Measurements from ENCODE around the gene NAGK.
"Not testable (repeated sequence)": the region's sequence is repeated elsewhere in the genome, so short reads cannot be mapped to it uniquely, and the experiment has no call there.

The NAGK gene

GRCh38 chr2:71067567-71068217, 756 bp upstream of the NAGK start:
- in situ Hi-C loops (cut with HindIII; ENCODE audit: low sequenced_read_pairs) = no loop called here

- in situ Hi-C loops (cut with HindIII; ENCODE audit: low sequenced_read_pairs) = no loop called here
Measured at GRCh38 chr2:71069376-71069775, 928 bp downstream of the NAGK start.

- in situ Hi-C loops (cut with HindIII; ENCODE audit: low sequenced_read_pairs) = loop anchor here (5.0 kb wide), 1 partner anchor 52 kb away; no protein-coding TSS in a partner anchor
Measured at GRCh38 chr2:71070294-71071093, 2.0 kb downstream of the NAGK start.

DNA sequence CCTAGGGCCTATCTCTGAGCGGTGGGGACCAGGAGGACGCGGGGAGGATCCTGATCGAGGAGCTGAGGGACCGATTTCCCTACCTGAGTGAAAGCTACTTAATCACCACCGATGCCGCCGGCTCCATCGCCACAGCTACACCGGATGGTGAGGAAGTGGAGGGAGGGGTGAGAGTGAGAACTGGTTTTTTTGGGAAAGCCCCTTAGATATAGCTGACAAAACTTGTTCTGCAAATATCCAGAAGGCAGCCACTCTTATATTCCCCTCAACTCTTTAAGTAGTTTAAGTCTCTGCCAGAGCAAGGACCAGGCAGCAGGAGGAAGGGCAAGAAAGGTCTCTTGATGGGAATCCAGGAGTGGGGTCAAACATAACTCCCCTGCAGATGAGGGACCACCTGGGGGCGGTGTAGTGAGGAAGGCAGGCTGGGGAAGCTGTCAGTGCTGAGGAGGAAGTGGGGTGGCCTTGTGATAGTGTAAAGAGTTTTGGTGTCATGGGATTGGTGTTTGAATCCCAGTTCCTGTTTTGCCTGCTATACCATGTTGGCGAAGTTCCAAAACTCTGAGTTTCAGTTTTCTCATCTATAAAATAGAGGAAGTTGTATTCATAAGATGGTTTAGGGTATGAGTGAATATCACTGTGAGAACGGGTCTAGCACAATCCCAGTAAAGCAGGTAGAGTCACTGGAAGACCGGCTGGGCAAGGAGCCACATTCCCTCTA, 3.4 kb downstream of the NAGK start:
- in situ Hi-C loops (cut with HindIII; ENCODE audit: low sequenced_read_pairs) = loop anchor here (5.0 kb wide), 1 partner anchor 50 kb away; no protein-coding TSS in a partner anchor

GRCh38 chr2:71072492-71072891, 4.0 kb downstream of the NAGK start:
- in situ Hi-C loops (cut with HindIII; ENCODE audit: low sequenced_read_pairs) = loop anchor here (5.0 kb wide), 1 partner anchor 50 kb away; no protein-coding TSS in a partner anchor

DNA sequence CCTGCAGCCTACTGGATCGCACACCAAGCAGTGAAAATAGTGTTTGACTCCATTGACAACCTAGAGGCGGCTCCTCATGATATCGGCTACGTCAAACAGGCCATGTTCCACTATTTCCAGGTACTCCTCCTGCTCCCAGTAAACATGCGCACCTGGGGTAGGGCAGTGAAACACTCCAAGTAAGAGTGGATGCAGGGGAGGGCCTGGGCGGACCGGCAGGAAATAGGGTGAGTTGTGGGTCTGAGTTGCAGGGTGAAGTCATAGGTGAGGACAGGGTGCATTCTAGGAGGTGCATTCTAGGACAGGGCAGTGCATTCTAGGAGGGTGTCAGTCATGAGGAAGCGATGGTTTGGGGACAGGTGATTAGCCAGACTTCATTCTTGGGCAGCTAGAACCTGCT, 5.0 kb downstream of the NAGK start:
- in situ Hi-C loops (cut with HindIII; ENCODE audit: low sequenced_read_pairs) = loop anchor here (5.0 kb wide), 1 partner anchor 49 kb away; no protein-coding TSS in a partner anchor

GRCh38 chr2:71074893-71075395, 6.5 kb downstream of the NAGK start:
- in situ Hi-C loops (cut with HindIII; ENCODE audit: low sequenced_read_pairs) = loop anchor here (5.0 kb wide), 1 partner anchor 47 kb away; no protein-coding TSS in a partner anchor

- in situ Hi-C loops (cut with HindIII; ENCODE audit: low sequenced_read_pairs) = no loop called here
Measured at GRCh38 chr2:71078624-71079023, 10.2 kb downstream of the NAGK start.

DNA sequence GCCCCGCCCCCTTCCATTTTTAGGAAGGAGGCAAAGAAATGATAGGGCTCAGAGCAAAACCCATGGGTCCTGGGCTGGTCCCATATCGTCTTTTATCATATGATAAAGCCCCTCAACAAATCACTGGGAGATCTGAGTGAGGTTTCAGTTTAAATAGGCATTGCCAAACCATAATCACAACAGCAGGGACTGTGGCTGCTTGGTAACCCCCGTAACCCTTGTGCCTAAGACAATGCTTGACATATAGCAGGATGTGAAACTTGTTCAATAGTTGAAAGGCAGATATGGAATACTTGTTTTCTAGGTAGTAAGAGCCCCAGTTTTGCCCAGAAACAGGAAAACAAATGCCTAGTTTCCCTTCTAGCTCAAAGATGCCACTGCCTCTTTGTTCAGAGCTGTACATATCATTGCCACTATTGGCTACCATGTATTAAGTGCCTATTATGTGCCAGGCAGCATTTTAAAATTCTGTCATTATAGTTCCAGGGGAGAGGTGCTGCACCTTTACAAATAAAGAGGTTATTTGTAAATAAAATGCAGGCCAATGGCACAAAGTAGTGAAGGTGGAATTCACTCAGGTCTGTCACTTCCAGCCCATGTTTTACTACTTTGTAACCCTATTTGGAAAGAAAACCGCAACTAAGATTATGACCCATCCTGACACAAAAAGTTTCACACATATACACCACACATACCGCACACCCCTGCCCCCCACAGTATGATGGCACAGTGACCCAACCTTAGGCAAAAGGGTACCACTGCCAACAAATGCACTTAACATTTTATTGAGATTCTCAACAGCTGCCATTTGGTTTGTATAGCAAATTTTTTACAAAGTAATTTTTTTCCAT, 14.2 kb downstream of the NAGK start:
- in situ Hi-C loops (cut with HindIII; ENCODE audit: low sequenced_read_pairs) = no loop called here

DNA sequence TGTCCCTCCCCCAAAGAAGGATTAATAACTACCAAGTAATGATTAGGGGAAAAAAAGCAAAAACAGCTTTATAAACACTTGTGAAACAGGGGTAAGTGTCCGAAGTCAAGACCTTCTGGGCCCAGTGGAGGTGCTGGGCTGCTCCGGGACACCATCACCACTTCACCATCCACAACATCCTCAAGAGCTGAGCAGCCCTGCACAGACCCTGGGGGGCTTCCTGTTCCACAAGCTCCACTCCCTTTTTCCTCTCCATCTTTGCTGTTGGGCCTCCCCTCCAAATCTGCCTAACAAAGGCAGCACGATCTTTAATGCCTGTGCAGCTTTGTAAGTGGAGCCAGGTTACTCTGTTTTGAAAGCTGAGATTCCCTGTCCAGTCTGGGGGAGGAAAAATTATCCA, 14.8 kb downstream of the NAGK start:
- in situ Hi-C loops (cut with HindIII; ENCODE audit: low sequenced_read_pairs) = not testable (repeated sequence)

DNA sequence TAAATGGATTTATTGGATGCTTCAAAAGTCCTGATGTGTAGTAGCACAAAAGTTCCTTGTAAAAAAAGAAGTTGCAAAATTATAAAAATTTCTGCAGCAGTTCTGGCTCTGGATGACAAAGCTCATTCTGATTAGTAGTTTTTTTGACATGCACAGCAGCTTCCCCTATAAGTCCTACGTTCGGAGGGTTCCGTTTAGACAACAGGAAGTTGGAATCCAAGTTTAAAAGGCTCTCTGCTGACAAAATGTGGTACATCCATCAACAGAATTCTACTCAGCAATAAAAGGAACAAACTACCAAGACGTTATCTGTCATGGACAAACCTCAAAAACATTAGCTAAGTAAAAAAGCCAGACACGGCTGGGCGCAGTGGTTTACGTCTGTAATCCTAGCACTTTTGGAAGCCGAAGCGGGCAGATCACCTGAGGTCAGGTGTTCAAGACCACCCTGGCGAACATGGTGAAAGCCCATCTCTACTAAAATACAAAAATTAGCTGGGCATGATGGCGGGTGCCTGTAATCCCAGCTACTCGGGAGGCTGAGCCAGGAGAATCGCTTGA, 15.4 kb downstream of the NAGK start:
- in situ Hi-C loops (cut with HindIII; ENCODE audit: low sequenced_read_pairs) = not testable (repeated sequence)

DNA sequence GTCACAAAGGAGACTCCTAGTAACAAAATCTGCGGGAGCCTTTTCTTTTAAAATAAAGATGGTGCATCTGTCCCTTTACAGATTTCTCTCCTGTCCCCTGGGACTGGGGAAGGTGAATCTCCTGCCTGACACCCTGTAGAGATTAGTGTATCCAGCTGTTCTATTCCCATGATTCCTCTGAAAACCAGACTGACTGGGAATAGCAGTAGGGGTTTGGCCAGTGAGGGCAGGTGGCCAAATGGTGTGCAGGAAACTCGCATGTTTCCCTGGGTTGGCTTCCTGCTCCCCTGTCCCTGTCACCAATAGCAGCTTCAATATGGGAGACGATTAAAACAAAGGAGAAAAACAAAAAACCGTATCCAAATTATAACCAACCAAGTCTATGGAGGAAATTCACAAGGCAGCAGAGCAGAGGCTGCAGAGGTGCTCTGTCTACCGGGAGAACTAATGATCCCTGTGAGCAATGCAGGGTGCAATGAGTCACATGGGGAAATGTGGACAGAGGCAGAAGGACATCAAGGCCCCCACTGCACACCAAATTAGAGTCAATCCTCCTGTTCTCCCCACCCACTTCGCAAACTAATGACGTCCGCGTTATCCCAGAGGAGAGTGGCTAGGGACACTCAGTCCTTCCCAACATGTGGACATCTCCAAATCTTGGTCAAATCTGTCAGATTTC, 17.0 kb downstream of the NAGK start:
- in situ Hi-C loops (cut with HindIII; ENCODE audit: low sequenced_read_pairs) = not testable (repeated sequence)

DNA sequence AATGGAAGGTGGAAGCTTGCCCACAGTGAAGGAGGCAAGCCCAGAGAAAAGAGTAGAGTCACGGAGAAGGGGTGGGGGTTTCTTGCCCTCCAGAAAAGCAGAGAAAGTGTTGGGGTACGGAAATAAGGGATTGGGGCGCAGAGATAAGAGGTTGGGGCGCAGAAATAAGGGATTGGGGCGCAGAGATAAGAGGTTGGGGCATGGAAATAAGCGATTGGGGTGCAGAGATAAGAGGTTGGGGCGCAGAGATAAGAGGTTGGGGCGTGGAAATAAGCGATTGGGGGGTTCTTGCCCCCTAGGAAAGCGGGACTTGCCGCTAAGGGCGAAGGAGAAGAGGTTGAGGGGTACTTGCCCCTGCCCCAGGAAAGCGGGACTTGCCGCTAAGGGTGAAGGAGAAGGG, 21.0 kb downstream of the NAGK start:
- in situ Hi-C loops (cut with HindIII; ENCODE audit: low sequenced_read_pairs) = not testable (repeated sequence)

GRCh38 chr2:71091808-71092207, 23.4 kb downstream of the NAGK start:
- in situ Hi-C loops (cut with HindIII; ENCODE audit: low sequenced_read_pairs) = not testable (repeated sequence)

DNA sequence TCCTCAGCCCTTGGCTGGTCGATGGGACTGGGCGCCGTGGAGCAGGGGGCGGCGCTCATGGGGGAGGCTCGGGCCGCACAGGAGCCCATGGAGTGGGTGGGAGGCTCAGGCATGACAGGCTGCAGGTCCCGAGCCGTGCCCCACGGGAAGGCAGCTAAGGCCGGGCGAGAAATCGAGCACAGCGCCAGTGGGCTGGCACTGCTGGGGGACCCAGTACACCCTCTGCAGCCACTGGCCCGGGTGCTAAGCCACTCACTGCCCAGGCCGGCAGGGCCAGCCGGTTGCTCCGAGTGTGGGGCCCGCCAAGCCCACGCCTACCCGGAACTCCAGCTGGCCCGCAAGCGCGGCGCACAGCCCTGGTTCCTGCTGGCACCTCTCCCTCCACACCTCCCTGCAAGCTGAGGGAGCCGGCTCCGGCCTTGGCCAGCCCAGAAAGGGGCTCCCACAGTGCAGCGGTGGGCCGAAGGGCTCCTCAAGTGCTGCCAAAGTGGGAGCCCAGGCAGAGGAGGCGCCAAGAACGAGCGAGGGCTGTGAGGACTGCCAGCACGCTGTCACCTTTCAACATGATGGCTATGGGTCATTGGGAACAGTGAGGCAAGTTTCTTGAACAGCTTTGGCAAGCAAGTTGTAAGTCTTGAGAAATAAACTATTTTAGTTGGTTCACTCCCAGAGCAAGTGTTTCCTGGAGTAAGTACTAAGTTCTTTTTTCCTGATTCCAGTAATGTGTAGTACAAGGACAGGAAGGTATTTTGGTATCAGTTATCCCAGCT, 24.2 kb downstream of the NAGK start:
- in situ Hi-C loops (cut with HindIII; ENCODE audit: low sequenced_read_pairs) = not testable (repeated sequence)

DNA sequence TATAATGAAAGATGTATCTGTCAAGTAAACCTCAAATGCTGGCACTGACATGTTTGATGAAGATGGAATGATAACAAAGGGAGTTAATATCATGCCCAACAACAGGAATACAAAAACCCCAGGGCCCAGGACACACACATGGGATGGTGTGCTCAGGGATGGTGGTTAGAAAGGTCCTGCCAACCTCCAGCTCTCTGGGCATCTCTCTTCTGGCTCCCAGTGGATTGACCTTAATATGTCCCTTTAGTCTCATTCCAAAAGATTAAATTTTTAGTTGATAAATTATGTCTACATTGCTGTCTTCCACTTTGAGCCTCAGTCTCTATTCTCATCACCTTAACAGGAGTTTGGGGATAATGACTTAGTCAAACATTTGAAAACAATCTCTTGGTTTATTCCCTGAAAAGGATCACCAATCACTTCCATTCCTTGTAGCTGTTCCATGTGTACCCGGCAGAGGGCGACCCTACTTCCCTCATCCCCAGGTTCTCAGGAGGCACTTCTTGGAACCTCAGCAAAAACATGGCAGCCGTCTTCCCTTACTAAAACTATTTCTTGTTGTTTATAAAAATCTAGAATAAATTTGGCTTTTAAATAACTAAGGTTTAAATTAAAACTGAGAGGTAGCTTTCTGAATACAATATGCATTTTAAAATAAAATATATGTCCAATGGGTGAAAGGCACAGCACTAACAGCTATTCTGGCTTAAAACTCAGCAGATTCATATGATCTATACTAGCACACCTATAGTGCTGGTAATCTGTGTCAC, 31.9 kb downstream of the NAGK start:
- in situ Hi-C loops (cut with HindIII; ENCODE audit: low sequenced_read_pairs) = no loop called here

DNA sequence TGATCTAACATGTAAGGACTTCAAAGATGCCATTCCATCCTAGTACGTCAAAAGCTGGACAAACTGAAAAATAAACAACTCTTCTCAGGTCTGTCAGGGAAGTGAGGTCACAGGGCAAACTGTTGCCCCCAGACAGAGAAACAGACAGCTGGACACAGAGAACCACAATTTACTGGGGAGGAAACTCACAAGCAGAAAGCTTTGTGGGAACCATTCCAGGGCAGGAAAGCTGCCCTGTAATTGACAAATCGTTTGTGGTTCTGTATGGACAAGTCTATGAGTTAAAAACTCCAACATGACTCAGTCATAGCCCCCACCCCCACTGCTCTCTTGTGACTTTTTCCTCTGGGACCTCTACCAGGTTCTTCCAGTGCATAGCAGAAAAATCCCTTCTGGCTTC, 33.2 kb downstream of the NAGK start:
- in situ Hi-C loops (cut with HindIII; ENCODE audit: low sequenced_read_pairs) = no loop called here
